Astrocyte (in vitro differentiated cells and primary cell): ENCODE measurements around the gene CHAT. TPM values are rescaled to one million over a fixed set of nuclear protein-coding genes. Genes with fewer than 3 reads are reported as not detected.

Experiments used
- DNase-seq: peaks from one replicate; pipeline ENCODE4 v3.0.0-alpha.2; 2010; ENCODE audit warnings: low read depth
- FAIRE-seq: peaks from 2 replicates; lab custom pipeline; 2011; peaks lifted over from hg19 to GRCh38; lab: Jason Lieb, UNC
- H2AFZ ChIP-seq: 2 replicates; pipeline ENCODE4 v1.6.0; 2012; ENCODE audit warnings: low read depth, low read length, inconsistent platforms
- H3K27ac ChIP-seq: 2 replicates; pipeline ENCODE4 v1.5.1; 2011; ENCODE audit warnings: low read depth, low read length, inconsistent platforms
- H3K27me3 ChIP-seq: 2 replicates; pipeline ENCODE4 v1.6.0; 2011; ENCODE audit warnings: low read length, inconsistent platforms; ENCODE audit not compliant: insufficient read depth
- H3K36me3 ChIP-seq: 2 replicates; pipeline ENCODE4 v1.5.1; 2011; ENCODE audit warnings: low read length, inconsistent platforms; ENCODE audit not compliant: insufficient read depth
- H3K4me1 ChIP-seq: 2 replicates; pipeline ENCODE4 v1.5.1; 2011; ENCODE audit warnings: low read length, inconsistent platforms; ENCODE audit not compliant: insufficient read depth
- H3K4me2 ChIP-seq: 2 replicates; pipeline ENCODE4 v1.6.0; 2012; ENCODE audit warnings: low read length, inconsistent platforms
- H3K4me3 ChIP-seq: 2 replicates; pipeline ENCODE4 v1.5.1; 2011; ENCODE audit warnings: low read depth, mild to moderate bottlenecking, low read length, inconsistent platforms; ENCODE audit not compliant: insufficient read depth
- H3K79me2 ChIP-seq: 2 replicates; pipeline ENCODE4 v1.6.0; 2012; ENCODE audit warnings: mild to moderate bottlenecking, low read length, inconsistent platforms; ENCODE audit not compliant: insufficient read depth
- H3K9ac ChIP-seq: 2 replicates; pipeline ENCODE4 v1.6.0; 2012; ENCODE audit warnings: mild to moderate bottlenecking, low read length, inconsistent platforms
- H3K9me3 ChIP-seq: 2 replicates; pipeline ENCODE4 v1.5.1; 2012; ENCODE audit warnings: low read depth, mild to moderate bottlenecking, low read length, inconsistent platforms; ENCODE audit not compliant: insufficient read depth
- H4K20me1 ChIP-seq: 2 replicates; pipeline ENCODE4 v1.6.0; 2012; ENCODE audit warnings: low read length, inconsistent platforms; ENCODE audit not compliant: insufficient read depth
- H3K27ac Mint-ChIP-seq: one replicate; pipeline ENCODE4 v1.8.0; 2021; ENCODE audit warnings: mild to moderate bottlenecking, mixed read lengths; ENCODE audit not compliant: unreplicated experiment
- H3K27me3 Mint-ChIP-seq: one replicate; pipeline ENCODE4 v1.8.0; 2021; ENCODE audit warnings: low read depth, mixed read lengths; ENCODE audit not compliant: unreplicated experiment
- H3K36me3 Mint-ChIP-seq: one replicate; pipeline ENCODE4 v1.8.0; 2021; ENCODE audit warnings: low read depth, mixed read lengths; ENCODE audit not compliant: unreplicated experiment
- H3K4me1 Mint-ChIP-seq: one replicate; pipeline ENCODE4 v1.8.0; 2021; ENCODE audit warnings: low read depth, mixed read lengths; ENCODE audit not compliant: unreplicated experiment
- H3K4me3 Mint-ChIP-seq: one replicate; pipeline ENCODE4 v1.8.0; 2021; ENCODE audit warnings: mild to moderate bottlenecking, moderate library complexity, mixed read lengths; ENCODE audit not compliant: unreplicated experiment
- H3K9me3 Mint-ChIP-seq: one replicate; pipeline ENCODE4 v1.8.0; 2021; ENCODE audit warnings: mild to moderate bottlenecking, mixed read lengths; ENCODE audit not compliant: unreplicated experiment
- CTCF ChIP-seq: IDR thresholded peaks from 2 replicates; pipeline ENCODE4 v1.5.1; 2011; ENCODE audit warnings: low read depth, mild to moderate bottlenecking, inconsistent platforms, low read length, moderate library complexity; ENCODE audit not compliant: insufficient read depth
- EZH2 ChIP-seq: IDR thresholded peaks from 2 replicates; pipeline ENCODE4 v1.6.1; 2012; ENCODE audit warnings: mild to moderate bottlenecking, low read length, inconsistent platforms; ENCODE audit not compliant: insufficient read depth
- total RNA-seq: library from RNA; stranded (reverse); gene quantifications from 2 replicates; pipeline ENCODE4 v1.2.1, GENCODE V29; 2021

CHAT gene
- total RNA-seq, 1 donor from 2014 or later: 1.00 TPM

- FAIRE-seq: no peak
- H3K4me3 ChIP-seq: no peak overlapping the region
- no peaks in the 10 kb centered on the region for H3K4me1 Mint-ChIP-seq
- no peak overlapping the region for H3K27ac Mint-ChIP-seq
- H3K27ac ChIP-seq: no peak overlapping the region
- peaks cover 3% of the 10 kb centered on the region for H3K27me3 ChIP-seq
- H3K9ac ChIP-seq: no peak overlapping the region
- no peaks in the 10 kb centered on the region for H3K36me3 ChIP-seq
- H3K27me3 Mint-ChIP-seq: peaks cover 68% of the 10 kb centered on the region
- peaks cover 2% of the 10 kb centered on the region for H3K36me3 Mint-ChIP-seq
- no peaks in the 10 kb centered on the region for H3K4me1 ChIP-seq
- peaks cover 7% of the 10 kb centered on the region for H3K9me3 Mint-ChIP-seq
- H3K79me2 ChIP-seq: no peaks in the 10 kb centered on the region
- no peak overlapping the region for H2AFZ ChIP-seq
- no peak for DNase-seq
- H4K20me1 ChIP-seq: no peaks in the 10 kb centered on the region
- H3K4me3 Mint-ChIP-seq: no peak overlapping the region
- H3K9me3 ChIP-seq: no peaks in the 10 kb centered on the region
- H3K4me2 ChIP-seq: no peak overlapping the region
- no peak for TF ChIP-seq CTCF
- no peak for TF ChIP-seq EZH2
These were observed 32.3 kb downstream of the CHAT start for GRCh38 chr10:49645871-49646870.

- H3K27ac Mint-ChIP-seq: no peak overlapping the region
- no peak overlapping the region for H2AFZ ChIP-seq
- no peaks in the 10 kb centered on the region for H3K36me3 ChIP-seq
- H3K4me1 Mint-ChIP-seq: no peaks in the 10 kb centered on the region
- H3K36me3 Mint-ChIP-seq: peaks cover 2% of the 10 kb centered on the region
- H3K9ac ChIP-seq: no peak overlapping the region
- no peak overlapping the region for H3K4me2 ChIP-seq
- peaks cover 3% of the 10 kb centered on the region for H3K27me3 ChIP-seq
- no peak overlapping the region for H3K27ac ChIP-seq
- FAIRE-seq: no peak
- H3K79me2 ChIP-seq: no peaks in the 10 kb centered on the region
- peaks cover 7% of the 10 kb centered on the region for H3K9me3 Mint-ChIP-seq
- no peaks in the 10 kb centered on the region for H3K9me3 ChIP-seq
- TF ChIP-seq EZH2: no peak
- H3K4me1 ChIP-seq: no peaks in the 10 kb centered on the region
- no peak for DNase-seq
- no peak overlapping the region for H3K4me3 Mint-ChIP-seq
- H4K20me1 ChIP-seq: no peaks in the 10 kb centered on the region
- H3K27me3 Mint-ChIP-seq: peaks cover 71% of the 10 kb centered on the region
- H3K4me3 ChIP-seq: no peak overlapping the region
These were observed 33.7 kb downstream of the CHAT start for GRCh38 chr10:49647554-49647953.

- no peaks in the 10 kb centered on the region for H3K4me1 Mint-ChIP-seq
- H3K79me2 ChIP-seq: no peaks in the 10 kb centered on the region
- FAIRE-seq: no peak
- no peak for TF ChIP-seq CTCF
- TF ChIP-seq EZH2: no peak
- no peaks in the 10 kb centered on the region for H4K20me1 ChIP-seq
- H3K36me3 ChIP-seq: no peaks in the 10 kb centered on the region
- H3K4me3 Mint-ChIP-seq: no peak overlapping the region
- H3K9me3 Mint-ChIP-seq: peaks cover 7% of the 10 kb centered on the region
- DNase-seq: no peak
- no peak overlapping the region for H3K27ac ChIP-seq
- no peak overlapping the region for H2AFZ ChIP-seq
- no peak overlapping the region for H3K4me2 ChIP-seq
- no peak overlapping the region for H3K27ac Mint-ChIP-seq
- H3K27me3 ChIP-seq: peaks cover 3% of the 10 kb centered on the region
- H3K36me3 Mint-ChIP-seq: peaks cover 2% of the 10 kb centered on the region
- H3K9ac ChIP-seq: no peak overlapping the region
- H3K4me1 ChIP-seq: no peaks in the 10 kb centered on the region
- H3K27me3 Mint-ChIP-seq: peaks cover 72% of the 10 kb centered on the region
- H3K9me3 ChIP-seq: no peaks in the 10 kb centered on the region
- no peak overlapping the region for H3K4me3 ChIP-seq
These were observed 34.4 kb downstream of the CHAT start for GRCh38 chr10:49647985-49648795.
